PC-9 (cell line): ENCODE data around the gene NEURL1B. TPM values are rescaled to one million over a fixed set of nuclear protein-coding genes. Genes with fewer than 3 reads are reported as not detected.
A peak's percentile ranks its signal among the peaks of the same experiment; 100 is the strongest.

Experiments
- BruUV-seq: library from RNA; stranded (reverse); fragments of 400-500 nt; replicated peaks from 2 replicates; lab custom pipeline; 2021; lab: Mats Ljungman, UMichigan
- CTCF ChIA-PET: fragments of 300-600 bp; sonication (Branson Sonifier 250); formaldehyde crosslinking; loops from one replicate; lab custom pipeline; 2022; ENCODE audit warnings: antibody characterized with exemption; lab: Charles Lee
- POLR2A ChIA-PET: fragments of 300-600 bp; sonication (Branson Sonifier 250); formaldehyde crosslinking; loops from one replicate; lab custom pipeline; 2022; ENCODE audit warnings: antibody characterized with exemption; ENCODE audit not compliant: unreplicated experiment; lab: Charles Lee
- DNase-seq, 2 experiments: peaks; one replicate each; pipeline versions ENCODE4 v3.0.0 to v3.0.0-alpha.2; 2015 to 2022; ENCODE audit warnings: mixed read lengths in 1 of 2
- H2AFZ ChIP-seq: fragments of 200-600 bp; sonication (generic); 2 replicates; pipeline ENCODE4 v1.8.1; 2017; ENCODE audit warnings: antibody characterized with exemption
- H3F3A ChIP-seq: fragments of 200-600 bp; sonication (generic); 2 replicates; pipeline ENCODE4 v1.8.1; 2017; ENCODE audit warnings: antibody characterized with exemption, mild to moderate bottlenecking, low read depth; ENCODE audit not compliant: insufficient read depth
- H3K27ac ChIP-seq: fragments of 200-600 bp; sonication (generic); 2 replicates; pipeline ENCODE4 v1.6.1; 2016; ENCODE audit warnings: mixed run types
- H3K27me3 ChIP-seq: fragments of 200-600 bp; sonication (generic); 2 replicates; pipeline ENCODE4 v1.6.1; 2016; ENCODE audit warnings: low read depth, mixed run types; ENCODE audit not compliant: insufficient read depth
- H3K36me3 ChIP-seq: fragments of 200-600 bp; sonication (generic); 2 replicates; pipeline ENCODE4 v1.6.1; 2016; ENCODE audit warnings: low read depth, mixed run types
- H3K4me1 ChIP-seq: fragments of 200-600 bp; sonication (generic); replicated peaks from 2 replicates; pipeline ENCODE4 v1.6.1; 2016; ENCODE audit warnings: mixed run types; ENCODE audit not compliant: insufficient read depth
- H3K4me2 ChIP-seq: fragments of 200-600 bp; sonication (generic); 2 replicates; pipeline ENCODE4 v1.6.1; 2017; ENCODE audit warnings: mixed run types
- H3K4me3 ChIP-seq: fragments of 200-600 bp; sonication (generic); 2 replicates; pipeline ENCODE4 v1.6.1; 2016; ENCODE audit warnings: mixed run types
- H3K79me2 ChIP-seq: fragments of 200-600 bp; sonication (generic); 2 replicates; pipeline ENCODE4 v1.6.1; 2017; ENCODE audit warnings: low read depth, mixed run types
- H3K9me2 ChIP-seq: fragments of 200-600 bp; sonication (generic); 2 replicates; pipeline ENCODE4 v1.8.1; 2017; ENCODE audit warnings: mild to moderate bottlenecking; ENCODE audit not compliant: insufficient read depth
- H3K9me3 ChIP-seq: fragments of 200-600 bp; sonication (generic); 2 replicates; pipeline ENCODE4 v1.8.1; 2016; ENCODE audit warnings: low read depth; ENCODE audit not compliant: insufficient read depth
- H4K20me1 ChIP-seq: fragments of 200-600 bp; sonication (generic); 2 replicates; pipeline ENCODE4 v1.8.1; 2017; ENCODE audit not compliant: insufficient read depth
- CTCF ChIP-seq: fragments of 200-600 bp; sonication (generic); conservative IDR thresholded peaks from 2 replicates; pipeline ENCODE4 v1.6.1; 2017; ENCODE audit warnings: mixed run types, antibody characterized with exemption, mild to moderate bottlenecking, moderate library complexity
- EZH2 ChIP-seq: fragments of 200-600 bp; sonication (generic); IDR thresholded peaks from 2 replicates; pipeline ENCODE4 v1.8.0; 2017; ENCODE audit warnings: antibody characterized with exemption, low read depth
- intact Hi-C: fragments of 100-400 bp; cut with micrococcal nuclease; formaldehyde crosslinking; loops from one replicate; pipeline ENCODE4 v1.10.0; 2022; ENCODE audit not compliant: unreplicated experiment
- total RNA-seq: library from RNA; stranded (reverse); gene quantifications from 2 replicates; pipeline ENCODE4 v1.2.3, GENCODE V29; 2021

Gene NEURL1B
- total RNA-seq, 1 experiment from 2014 or later = 14.3 TPM

DNA sequence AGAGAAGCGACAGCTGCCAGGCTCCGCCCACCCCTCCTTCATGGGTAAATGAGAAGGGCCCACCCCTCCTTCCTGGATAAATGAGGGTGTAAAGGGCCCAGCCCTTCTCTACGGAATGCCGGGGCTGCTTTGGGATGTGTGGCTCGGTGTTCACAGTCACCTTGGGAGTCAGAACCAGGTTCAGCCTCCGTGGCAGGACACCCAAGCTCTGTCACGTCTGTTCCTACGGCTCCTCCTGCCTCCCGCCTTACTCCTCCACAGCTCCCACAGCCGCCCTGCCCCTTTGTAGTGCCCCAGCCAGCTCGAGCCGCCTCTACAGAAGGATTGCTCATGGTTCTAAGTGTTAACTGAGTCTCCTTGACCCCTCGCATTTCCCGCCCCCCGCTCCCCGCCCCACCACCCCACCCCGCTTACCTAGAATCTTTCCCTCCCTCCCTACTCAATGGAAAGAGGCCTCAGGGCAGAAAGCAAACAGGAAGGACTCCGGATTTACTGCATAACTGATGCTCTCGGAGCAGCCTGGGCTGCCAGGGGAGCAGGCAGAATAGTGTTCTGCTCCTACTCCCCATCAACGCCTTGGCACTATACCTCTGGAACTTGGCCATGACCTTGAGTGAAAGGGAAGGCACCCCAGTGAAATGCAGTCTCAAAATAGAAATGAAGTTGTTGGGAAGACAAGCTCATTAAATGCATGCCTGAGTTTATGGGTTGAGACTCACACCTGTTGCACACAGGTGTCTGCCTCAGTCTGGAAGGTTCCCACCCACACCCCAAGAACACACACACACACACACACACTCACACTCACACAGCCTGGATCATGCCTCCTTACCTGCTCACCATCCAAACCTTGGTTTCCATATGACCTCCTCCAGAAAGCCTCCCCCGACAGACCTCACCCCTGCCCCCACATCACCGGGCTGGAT is 59.6 kb downstream of the NEURL1B start:
- peaks cover 15% of the 10 kb centered on the region for H3K27me3 ChIP-seq
- no peak overlapping the region for H3K4me3 ChIP-seq
- H3F3A ChIP-seq = 0 out of 2 replicates have a peak, but pooled peaks cover 3% of the 10 kb centered on the region
- TF ChIP-seq CTCF (no peak), EZH2 (no peak)
- no peaks in the 10 kb centered on the region for H3K79me2 ChIP-seq
- no TSS peak for BruUV-seq
- no peak overlapping the region for H3K27ac ChIP-seq
- H3K36me3 ChIP-seq = no peaks in the 10 kb centered on the region
- DNase-seq = peak in 1 of 2 experiments; percentile 63
- POLR2A ChIA-PET = no interaction called here
- H3K9me3 ChIP-seq = no peaks in the 10 kb centered on the region
- H3K4me1 ChIP-seq = no peaks in the 10 kb centered on the region
- no peaks in the 10 kb centered on the region for H4K20me1 ChIP-seq
- no peaks in the 10 kb centered on the region for H3K9me2 ChIP-seq
- intact Hi-C loops = no loop called here
- no peak overlapping the region for H2AFZ ChIP-seq
- no peak overlapping the region for H3K4me2 ChIP-seq
- CTCF ChIA-PET = interaction anchor here (1.0 kb wide), 1 partner anchor 14 kb away, joined by 4 read pairs; no protein-coding TSS in a partner anchor

GRCh38 chr5:172701291-172701656 is 60.2 kb downstream of the NEURL1B start:
- H3K4me1 ChIP-seq = no peaks in the 10 kb centered on the region
- 0 out of 2 replicates have a peak, but pooled peaks cover 3% of the 10 kb centered on the region for H3F3A ChIP-seq
- DNase-seq = no peak
- no peaks in the 10 kb centered on the region for H3K36me3 ChIP-seq
- no peak overlapping the region for H2AFZ ChIP-seq
- no peak overlapping the region for H3K27ac ChIP-seq
- ChIA-PET CTCF (no interaction called here), POLR2A (no interaction called here)
- BruUV-seq = no TSS peak
- H4K20me1 ChIP-seq = no peaks in the 10 kb centered on the region
- H3K79me2 ChIP-seq = no peaks in the 10 kb centered on the region
- H3K9me3 ChIP-seq = no peaks in the 10 kb centered on the region
- H3K4me3 ChIP-seq = no peak overlapping the region
- no peak overlapping the region for H3K4me2 ChIP-seq
- no peaks in the 10 kb centered on the region for H3K9me2 ChIP-seq
- intact Hi-C loops = no loop called here
- TF ChIP-seq EZH2 = no peak
- TF ChIP-seq CTCF = no peak
- H3K27me3 ChIP-seq = peaks cover 15% of the 10 kb centered on the region

GRCh38 chr5:172703952-172704351 is 62.9 kb downstream of the NEURL1B start:
- intact Hi-C loops = no loop called here
- DNase-seq = no peak
- Histone ChIP-seq H3K27me3 (peaks cover 15% of the 10 kb centered on the region), H4K20me1 (no peaks in the 10 kb centered on the region), H2AFZ (no peak overlapping the region), H3K27ac (no peak overlapping the region), H3F3A (0 out of 2 replicates have a peak, but pooled peaks cover 7% of the 10 kb centered on the region), H3K4me2 (no peak overlapping the region), H3K4me3 (no peak overlapping the region), H3K4me1 (no peaks in the 10 kb centered on the region; the same call in 1 of the 2 replicates), H3K36me3 (no peaks in the 10 kb centered on the region), H3K9me3 (no peaks in the 10 kb centered on the region), H3K79me2 (no peaks in the 10 kb centered on the region), H3K9me2 (no peaks in the 10 kb centered on the region)
- CTCF ChIA-PET = no interaction called here
- POLR2A ChIA-PET = no interaction called here
- TF ChIP-seq EZH2 = no peak
- no peak for TF ChIP-seq CTCF
- no TSS peak for BruUV-seq
